Measurements from ENCODE around the gene ZNRF3.

ZNRF3 gene

DNA sequence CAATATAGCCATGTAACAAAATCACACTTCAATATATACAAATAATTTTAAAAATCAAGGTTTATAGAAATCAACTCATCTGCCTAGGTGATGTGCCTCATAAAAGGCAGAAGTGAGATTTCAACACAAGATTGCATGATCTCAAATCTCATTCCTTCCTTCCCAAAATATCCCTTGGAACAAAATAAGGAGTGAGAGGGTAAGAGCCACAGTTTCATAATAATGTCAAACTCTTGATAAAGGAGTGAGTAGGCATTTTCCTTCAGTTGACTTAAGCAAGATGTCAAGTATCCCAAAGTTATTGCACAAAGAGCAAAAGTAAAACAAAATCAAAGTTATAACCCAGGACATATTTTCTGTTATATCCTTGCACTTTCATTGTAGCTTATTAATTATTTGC is 97.0 kb downstream of the ZNRF3 start:
- no peak for TF ChIP-seq CTCF (IDR thresholded peaks at IDR 0.05; ENCODE audit: low read depth, low read length, missing control alignments)
- H3K4me3 ChIP-seq (ENCODE audit: low read depth, low read length): no peak overlapping the region
- no peak for DNase-seq (ENCODE audit: low read depth)

DNA sequence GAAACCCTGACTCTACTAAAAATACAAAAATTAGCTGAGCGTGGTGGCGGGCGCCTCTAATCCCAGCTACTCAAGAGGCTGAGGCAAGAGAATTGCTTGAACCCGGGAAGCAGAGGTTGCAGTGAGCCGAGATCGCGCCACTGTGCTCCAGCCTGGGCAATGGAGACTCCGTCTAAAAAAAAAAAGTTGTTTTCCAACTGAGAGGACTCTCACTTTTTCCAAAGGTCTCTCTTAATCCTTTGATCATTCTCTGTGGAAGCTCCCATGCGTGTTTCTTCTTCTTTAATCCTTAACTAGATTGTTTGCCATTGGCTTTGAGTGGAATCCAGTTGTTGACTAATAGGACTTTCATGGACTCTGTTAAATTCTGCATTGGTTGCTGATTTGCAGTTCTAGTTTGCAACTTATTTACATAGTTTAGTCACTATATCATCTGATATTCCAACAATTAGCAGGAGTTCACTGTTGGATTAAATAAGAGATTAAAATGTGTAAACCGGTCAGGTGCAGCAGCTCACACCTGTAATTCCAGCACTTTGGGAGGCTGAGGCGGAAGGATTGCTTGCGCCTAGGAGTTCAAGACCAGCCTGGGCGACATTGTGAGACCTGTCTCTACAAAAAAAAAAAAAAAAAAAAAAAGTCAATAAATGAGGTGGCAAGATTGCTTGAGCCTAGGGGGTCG is 98.6 kb downstream of the ZNRF3 start:
- no peak for DNase-seq (ENCODE audit: low read depth)
- H3K4me3 ChIP-seq (ENCODE audit: low read depth, low read length): no peak overlapping the region
- TF ChIP-seq CTCF (IDR thresholded peaks at IDR 0.05; ENCODE audit: low read depth, low read length, missing control alignments): no peak

DNA sequence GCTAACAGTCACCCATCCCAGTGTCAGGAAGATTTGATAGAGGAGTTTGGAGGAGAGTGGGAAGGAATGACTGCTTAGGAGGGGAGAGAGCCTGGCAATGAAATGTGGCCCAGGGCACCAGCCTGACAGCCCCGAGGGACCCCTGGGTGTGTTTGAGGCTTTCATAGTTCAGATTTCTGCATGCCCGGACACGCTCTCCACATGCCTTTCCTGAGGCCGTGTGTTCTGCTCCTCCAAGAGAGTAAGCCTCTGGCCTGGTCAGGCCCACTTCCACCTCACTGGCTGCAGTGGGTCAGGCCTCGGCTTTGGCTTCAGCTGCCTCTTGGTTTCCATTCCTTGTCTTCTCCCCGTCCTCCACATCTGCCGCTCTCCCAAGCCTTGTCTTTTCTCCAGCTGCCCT is 99.8 kb downstream of the ZNRF3 start:
- H3K4me3 ChIP-seq (ENCODE audit: low read depth, low read length): no peak overlapping the region
- TF ChIP-seq CTCF (IDR thresholded peaks at IDR 0.05; ENCODE audit: low read depth, low read length, missing control alignments): no peak
- no peak for DNase-seq (ENCODE audit: low read depth)

- no peak overlapping the region for H3K4me3 ChIP-seq (ENCODE audit: low read depth, low read length)
- no peak for DNase-seq (ENCODE audit: low read depth)
- TF ChIP-seq CTCF (IDR thresholded peaks at IDR 0.05; ENCODE audit: low read depth, low read length, missing control alignments): no peak
These were observed 100.5 kb downstream of the ZNRF3 start for GRCh38 chr22:28983788-28984441.

DNA sequence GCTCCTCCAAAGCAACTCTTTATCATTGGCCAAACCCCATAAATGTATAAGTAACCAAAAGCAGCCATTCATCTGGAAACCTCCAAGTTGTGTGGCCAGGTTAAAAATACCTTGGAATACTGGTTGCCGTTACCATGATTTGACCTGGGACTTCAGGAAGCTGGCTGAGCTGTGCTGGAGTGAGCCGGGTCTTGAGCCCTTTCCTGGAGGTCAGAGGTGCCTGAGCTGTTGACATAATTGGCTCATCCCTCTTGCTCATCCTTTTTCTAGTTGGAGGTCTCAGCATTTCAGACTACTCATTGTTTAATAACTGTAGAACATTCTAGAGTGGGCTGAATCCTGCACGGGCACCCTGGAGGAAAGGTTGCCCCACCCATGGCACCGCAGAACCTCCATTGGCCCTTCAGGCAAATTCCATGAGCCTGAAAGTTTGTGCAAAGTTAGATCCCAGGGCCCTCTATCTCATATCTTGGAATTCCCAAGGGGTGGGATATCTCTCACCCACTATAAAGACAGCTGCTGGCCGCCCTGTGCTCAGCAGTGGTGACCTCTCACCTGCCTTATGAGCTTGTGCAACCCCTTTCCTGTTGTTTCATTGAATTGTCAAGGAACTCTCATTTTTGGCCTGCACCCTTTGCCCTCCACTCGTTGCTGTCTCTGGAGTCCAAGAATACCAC is 101.2 kb downstream of the ZNRF3 start:
- no peak overlapping the region for H3K4me3 ChIP-seq (ENCODE audit: low read depth, low read length)
- DNase-seq (ENCODE audit: low read depth): no peak
- TF ChIP-seq CTCF (IDR thresholded peaks at IDR 0.05; ENCODE audit: low read depth, low read length, missing control alignments): no peak

- no peak for DNase-seq (ENCODE audit: low read depth)
- no peak overlapping the region for H3K4me3 ChIP-seq (ENCODE audit: low read depth, low read length)
- no peak for TF ChIP-seq CTCF (IDR thresholded peaks at IDR 0.05; ENCODE audit: low read depth, low read length, missing control alignments)
These were observed 102.4 kb downstream of the ZNRF3 start for GRCh38 chr22:28985581-28986290.

Measured in GM12864 (cell line).